ENCODE measurements around the gene RHBDF1.
A peak's percentile ranks its signal among the peaks of the same experiment; 100 is the strongest.

Gene RHBDF1

DNA sequence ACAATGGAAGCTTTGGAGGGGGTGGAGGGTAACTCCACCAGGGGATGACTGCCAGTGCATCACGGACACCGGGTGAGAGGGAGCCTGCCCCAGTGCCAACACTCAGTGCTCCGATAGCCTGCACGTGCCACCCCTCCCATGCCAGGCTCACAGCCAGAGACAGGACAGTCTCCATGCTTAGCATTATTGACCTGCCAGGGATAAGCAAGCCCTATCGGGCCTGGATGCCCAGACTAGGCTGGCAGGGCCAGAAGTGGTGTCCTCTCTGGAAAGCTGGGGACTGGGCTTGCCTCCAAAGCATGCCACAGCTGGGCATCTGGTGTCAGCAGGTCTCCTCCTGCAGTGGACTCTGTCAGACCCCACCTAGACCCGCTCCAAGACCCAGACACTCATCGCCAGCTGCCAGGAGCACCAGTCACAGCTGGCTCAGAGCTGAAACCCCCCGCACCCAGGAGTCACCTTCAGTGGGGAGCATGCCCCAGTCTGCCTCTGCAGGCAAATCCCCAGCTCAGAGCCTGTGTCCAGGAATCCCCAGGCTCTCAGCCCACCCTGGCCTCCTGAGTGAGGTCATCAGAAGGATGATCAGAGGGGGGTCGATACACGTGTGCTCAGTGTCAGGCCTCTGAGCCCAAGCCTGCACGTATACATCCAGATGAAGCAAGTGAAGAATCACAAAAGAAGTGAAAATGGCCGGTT, 1.8 kb upstream of the RHBDF1 start:
- no peak for DNase-seq

- DNase-seq, result no peak
Observed at GRCh38 chr16:71540-72401, 660 bp downstream of the RHBDF1 start.

DNA sequence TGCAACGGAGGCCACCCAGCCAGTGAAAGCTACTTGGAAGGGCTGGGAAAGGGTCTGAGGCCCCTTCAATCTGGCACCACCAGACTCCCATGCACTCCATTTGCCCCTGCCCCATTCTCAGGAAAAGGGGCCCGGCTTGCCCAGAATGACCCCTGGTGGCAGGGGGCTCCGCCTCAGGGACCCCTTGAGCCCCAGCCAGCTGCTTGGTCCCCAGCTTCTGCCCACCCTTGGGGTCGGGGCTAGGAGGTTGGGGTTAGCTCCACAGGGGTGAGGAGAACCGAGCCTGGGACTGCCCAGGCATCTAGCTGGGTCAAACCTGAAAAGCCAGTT, 1.3 kb downstream of the RHBDF1 start:
- no peak for DNase-seq

DNA sequence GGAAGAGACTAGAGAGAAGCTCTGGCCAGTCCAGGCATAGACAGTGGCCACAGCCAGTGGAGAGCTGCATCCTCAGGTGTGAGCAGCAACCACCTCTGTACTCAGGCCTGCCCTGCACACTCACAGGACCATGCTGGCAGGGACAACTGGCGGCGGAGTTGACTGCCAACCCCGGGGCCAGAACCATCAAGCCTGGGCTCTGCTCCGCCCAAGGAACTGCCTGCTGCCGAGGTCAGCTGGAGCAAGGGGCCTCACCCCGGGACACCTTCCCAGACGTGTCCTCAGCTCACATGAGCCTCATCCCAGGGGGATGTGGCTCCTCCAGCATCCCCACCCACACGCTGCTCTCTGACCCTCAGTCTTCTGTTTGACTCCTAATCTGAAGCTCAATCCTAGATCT, 3.2 kb downstream of the RHBDF1 start:
- no peak for DNase-seq

DNA sequence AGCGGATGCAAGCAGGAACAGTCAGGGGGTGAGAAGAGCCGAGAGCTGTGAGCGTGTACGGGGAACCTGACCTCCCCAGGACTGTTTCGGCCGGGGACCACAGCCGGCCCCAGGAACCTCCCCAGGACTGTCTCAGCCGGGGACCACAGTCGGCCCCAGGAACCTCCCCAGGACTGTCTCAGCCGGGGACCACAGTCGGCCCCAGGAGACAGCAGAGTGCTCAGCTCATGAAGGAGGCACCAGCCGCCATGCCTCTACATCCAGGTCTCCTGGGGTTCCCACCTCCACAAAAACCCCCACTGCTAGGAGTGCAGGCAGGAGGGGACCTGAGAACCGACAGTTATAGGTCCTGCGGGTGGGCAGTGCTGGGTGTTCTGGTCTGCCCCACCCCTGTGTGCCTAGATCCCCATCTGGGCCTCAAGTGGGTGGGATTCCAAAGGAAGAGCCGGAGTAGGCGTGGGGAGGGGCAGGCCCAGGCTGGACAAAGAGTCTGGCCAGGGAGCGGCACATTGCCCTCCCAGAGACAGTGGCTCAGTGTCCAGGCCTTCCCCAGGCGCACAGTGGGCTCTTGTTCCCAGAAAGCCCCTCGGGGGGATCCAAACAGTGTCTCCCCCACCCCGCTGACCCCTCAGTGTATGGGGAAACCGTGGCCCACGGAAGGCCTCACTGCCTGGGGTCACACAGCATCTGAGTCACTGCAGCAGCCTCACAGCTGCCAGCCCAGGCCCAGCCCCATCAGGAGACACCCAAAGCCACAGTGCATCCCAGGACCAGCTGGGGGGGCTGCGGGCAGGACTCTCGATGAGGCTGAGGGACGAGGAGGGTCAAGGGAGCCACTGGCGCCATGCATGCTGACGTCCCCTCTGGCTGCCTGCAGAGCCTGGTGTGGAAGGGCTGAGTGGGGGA, 4.3 kb downstream of the RHBDF1 start:
- DNase-seq, result no peak

- DNase-seq, result no peak
Observed at GRCh38 chr16:67183-67791, 5.1 kb downstream of the RHBDF1 start.

GRCh38 chr16:66309-67182, 5.9 kb downstream of the RHBDF1 start:
- DNase-seq, result no peak

DNA sequence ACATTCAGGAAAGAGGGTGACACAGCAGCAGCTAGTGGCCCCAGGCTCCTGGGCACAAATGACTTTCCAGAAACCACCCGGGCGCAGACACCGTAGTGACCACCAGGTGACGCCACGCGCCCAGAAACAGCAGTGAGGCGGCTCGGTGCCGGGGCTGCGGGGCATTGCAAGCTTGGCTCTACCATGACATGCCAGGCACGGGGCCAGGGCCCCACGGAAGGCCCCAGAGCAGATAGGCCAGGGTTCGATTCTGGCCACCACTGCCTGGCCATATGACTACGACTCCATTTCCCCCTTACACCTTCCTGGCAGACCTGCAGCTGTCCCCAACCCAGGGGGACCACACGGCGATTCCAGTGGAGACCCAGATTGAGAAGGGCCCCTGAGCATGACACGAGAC, 6.7 kb downstream of the RHBDF1 start:
- peak; percentile 85 for DNase-seq

- no peak for DNase-seq
Observed at GRCh38 chr16:64914-65255, 7.5 kb downstream of the RHBDF1 start.

DNA sequence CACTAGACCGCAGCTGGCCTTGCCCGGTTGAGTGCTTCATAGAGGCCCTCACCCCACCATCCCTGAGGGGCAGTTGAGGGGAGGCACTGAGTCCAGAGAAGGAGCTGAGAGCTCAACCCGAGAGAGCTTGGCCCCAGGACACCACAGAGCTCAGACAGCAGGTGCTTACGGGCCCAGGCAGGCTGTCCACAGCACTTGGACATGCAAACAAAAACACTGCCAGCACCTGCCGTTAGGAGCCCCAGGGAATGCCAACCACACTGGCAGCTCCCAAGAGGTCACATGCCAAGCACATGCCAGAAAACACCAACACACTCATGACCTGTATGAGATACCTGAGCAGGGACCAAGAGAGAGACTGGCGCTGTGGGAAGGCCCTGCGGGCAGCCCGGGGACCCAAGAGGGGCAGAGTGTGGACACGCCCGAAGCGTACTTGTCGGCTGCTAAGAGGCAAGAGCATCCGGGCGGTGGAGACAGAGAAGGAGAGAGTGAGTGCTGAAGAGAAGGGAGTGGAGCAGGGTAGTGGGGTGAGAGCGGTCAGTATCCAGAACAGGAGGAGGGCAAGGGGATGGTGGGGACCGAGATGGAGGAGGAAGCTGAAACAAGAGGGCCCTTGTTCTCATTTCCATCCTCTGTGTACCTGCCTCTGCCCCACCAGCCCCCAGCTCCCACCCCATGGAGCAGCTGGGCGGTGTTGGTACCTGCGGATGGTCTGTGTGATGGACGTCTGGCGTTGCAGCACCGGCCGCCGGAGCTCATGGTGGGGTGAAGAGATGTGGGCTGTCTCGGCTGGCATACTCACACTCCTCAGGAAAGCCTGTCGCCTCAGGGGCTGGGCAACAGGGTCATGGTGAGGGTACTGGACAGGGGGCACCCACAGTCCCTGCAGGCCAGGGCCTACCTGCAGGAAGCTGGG, 8.2 kb downstream of the RHBDF1 start:
- no peak for DNase-seq

- DNase-seq, result no peak
Observed at GRCh38 chr16:63466-63865, 9.0 kb downstream of the RHBDF1 start.

GRCh38 chr16:62968-63391, 9.5 kb downstream of the RHBDF1 start:
- DNase-seq, result no peak

DNA sequence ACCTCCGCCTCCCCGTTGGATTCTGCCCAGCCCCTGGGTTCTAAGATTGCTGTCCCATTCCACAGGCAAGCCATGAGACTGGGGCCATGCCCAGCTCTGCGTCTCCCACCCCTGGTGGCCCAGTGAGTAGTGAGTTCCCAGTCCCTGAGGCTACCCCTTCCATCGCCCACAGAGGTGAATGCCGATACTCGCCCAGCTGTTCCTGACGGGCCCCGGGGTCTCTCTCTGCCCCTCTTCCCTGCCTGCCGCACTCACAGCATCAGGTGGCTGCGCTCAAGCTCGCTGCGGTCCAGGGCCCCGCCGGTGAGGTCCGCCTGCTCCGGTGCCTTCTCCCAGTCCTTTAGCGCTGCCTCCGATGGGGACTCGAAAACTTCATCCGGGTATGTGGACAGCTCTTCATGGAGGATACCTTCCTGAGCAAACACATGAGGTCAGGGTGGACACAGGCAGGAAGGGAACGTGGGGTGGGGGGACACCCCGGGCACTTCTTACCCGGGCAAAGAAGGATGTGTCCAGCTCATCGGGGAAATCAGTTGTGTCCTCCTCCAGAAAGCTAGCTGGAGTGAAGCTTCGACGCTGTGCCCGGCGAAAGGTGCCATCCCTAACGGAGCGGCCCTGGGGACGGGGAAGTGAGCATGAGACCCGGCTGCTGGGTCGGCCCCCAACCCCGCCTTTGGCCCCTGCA, 10.0 kb downstream of the RHBDF1 start:
- no peak for DNase-seq

GRCh38 chr16:61879-62281, 10.6 kb downstream of the RHBDF1 start:
- no peak for DNase-seq

- DNase-seq, result no peak
Observed at GRCh38 chr16:60929-61878, 11.2 kb downstream of the RHBDF1 start.

- DNase-seq, result no peak
Observed at GRCh38 chr16:60166-60565, 12.3 kb downstream of the RHBDF1 start.

DNA sequence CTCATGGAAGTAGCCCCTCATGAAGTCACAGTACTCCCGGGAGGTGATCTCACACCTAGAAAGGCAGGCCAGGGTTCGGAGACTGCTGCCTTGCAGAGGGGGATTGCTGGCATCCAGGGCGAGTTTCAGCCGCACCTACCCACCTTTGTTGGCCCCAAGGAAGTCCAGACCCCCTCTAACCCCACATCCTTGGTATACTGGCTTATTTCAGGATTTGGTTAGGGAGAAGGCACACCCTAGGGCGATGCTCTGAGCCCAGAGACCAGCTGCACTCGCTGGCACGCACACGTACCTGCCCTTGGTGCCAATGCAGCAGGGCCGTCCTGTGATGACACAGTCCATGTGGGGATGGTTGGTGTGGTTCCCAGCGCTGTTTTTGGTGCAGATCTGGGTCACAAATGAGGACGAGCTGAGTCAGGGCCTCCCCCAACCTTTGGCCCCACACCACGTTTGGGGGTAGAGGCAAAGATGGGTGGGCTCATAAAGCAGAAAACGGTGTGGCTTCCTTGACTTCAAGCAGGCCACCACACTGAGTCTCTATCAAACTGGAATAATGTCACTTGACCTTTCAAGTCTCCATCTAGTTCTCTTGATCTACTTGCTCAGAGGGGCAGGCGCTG, 12.9 kb downstream of the RHBDF1 start:
- no peak for DNase-seq

Measured in activated CD4-positive, alpha-beta T cell treated with anti-CD3 and anti-CD28 coated beads, Interleukin-2, amount 50 U/mL, for 1 hour (primary cell).